Erythroblast (primary cell): ENCODE measurements around the gene CD8B2.
"Not testable (repeated sequence)": the region's sequence is repeated elsewhere in the genome, so short reads cannot be mapped to it uniquely, and the experiment has no call there.

Experiments
- GATA1 ChIP-seq: IDR thresholded peaks from 2 replicates; pipeline ENCODE4 v1.6.1; 2011; ENCODE audit warnings: low read depth, mild to moderate bottlenecking, control low read depth, low read length, moderate library complexity
- POLR2A ChIP-seq: IDR thresholded peaks from 2 replicates; pipeline ENCODE4 v1.6.1; 2011; ENCODE audit warnings: mild to moderate bottlenecking, low read length

DNA sequence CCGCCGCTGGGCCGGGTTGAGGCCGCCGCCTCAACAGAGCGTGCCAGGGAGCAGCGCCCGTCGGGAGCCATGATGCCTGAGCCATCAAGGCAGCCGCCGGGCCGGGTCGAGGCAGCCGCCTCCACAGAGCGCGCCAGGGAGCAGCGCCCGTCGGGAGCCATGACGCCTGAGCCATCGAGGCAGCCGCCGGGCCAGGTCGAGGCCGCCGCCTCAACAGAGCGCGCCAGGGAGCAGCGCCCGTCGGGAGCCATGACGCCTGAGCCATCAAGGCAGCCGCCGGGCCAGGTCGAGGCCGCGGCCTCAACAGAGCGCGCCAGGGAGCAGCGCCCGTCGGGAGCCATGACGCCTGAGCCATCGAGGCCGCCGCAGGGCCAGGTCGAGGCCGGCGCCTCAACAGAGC, 19.6 kb upstream of the CD8B2 start:
- TF ChIP-seq POLR2A, GATA1: not testable (repeated sequence)
